ENCODE results near the gene SH3RF1.
"Not testable (repeated sequence)": the region's sequence is repeated elsewhere in the genome, so short reads cannot be mapped to it uniquely, and the experiment has no call there.

The SH3RF1 gene

DNA sequence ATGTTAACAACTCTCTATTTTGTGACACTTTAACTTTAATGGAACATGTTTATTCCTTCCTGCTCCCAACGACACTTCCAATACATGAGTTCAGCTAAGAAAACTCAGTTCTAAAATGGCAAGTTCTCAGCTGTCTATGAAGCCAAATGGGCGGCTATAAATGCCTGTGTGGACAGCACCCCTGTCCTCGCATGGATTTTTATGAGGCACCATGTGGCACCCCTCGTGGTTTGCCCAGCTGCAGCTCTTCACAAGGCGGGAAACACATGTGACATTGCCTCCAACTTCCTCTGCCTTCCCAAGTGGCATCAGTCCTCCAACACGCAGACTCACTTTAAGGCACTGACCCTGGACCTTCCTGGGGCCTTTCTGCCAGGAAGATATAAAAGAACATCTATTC lies 48.0 kb downstream of the SH3RF1 start:
- DNase-seq: no peak

DNA sequence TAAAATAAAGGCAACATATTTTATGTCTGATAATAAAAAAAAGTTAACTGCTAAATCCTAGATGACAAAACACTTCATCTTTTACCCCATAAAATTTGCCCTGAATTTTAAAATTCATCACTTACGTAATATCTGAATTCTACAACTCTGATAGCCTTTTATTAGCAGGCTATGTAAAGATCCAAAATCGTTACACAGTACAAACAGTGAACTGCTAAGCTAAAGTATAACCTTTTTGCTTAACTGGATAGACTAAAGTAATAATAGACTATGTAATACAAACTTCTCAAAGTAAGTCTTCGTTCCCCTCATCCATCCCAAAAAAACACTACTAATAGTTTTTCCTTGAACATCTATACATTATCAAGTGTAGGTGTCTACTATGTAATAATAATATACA lies 49.1 kb downstream of the SH3RF1 start:
- no peak for DNase-seq

DNA sequence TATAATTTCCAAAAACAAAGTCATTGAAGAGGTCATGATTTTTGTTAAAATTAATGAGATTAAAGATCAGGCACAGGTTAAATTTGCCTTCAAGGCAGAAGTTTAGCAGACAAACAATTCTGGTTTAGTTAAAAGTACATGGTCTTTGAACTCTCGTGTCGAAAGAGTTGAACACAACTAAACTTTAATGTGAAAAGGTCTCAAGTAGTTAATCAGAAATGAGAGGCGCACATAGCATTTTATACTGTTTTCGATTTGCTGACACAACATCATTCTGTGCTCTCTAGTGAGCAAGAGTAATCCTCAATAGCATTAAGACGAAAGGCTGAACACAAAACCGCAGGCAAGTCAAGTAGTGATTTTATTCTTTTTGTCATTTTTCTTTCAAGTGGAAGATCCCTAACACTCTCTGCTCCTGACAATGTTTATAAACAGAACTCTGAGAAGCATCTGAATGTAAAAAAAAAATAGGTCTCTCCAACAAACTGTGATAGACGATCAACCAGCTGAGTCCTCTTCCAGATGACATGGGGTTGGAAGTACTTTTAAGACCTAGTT lies 49.8 kb downstream of the SH3RF1 start:
- no peak for DNase-seq

DNA sequence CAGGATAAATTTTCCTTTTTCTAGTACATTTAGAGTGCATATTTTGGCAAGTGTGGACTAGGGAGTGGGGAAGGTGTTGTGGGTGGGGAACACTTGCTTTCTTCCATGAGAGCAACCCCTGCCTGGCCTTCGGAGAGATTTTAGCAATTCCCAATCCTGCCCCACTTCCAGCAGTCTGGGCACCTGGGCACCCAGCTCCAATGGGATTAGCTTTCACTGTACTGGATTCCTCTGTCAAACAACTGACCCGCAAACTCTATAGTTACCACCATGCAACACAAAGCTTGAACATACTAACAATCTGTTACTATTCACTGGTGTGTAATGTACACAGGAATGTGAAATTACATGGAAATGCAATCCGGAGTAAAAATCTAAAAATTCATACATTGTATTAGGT lies 50.3 kb downstream of the SH3RF1 start:
- DNase-seq: no peak

DNA sequence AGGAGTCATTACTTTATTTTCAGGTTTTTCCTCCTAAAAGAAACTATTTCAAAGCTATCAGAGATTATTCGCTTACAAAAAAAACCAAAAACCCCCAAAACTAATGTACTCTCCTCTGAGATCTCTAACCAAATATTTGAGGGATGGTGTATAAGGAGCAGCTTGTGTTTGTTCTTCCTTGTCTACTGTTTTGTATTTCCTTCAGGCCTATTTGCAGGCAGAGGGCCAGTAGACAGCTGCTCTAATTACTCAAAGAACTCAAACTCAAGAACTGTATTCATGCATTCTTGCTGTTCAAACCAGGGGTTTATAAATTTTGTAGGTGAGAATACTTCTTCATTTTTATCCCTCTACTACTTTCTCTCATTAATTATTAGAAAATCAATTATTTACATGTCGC lies 51.3 kb downstream of the SH3RF1 start:
- peak; percentile 51 for DNase-seq

DNA sequence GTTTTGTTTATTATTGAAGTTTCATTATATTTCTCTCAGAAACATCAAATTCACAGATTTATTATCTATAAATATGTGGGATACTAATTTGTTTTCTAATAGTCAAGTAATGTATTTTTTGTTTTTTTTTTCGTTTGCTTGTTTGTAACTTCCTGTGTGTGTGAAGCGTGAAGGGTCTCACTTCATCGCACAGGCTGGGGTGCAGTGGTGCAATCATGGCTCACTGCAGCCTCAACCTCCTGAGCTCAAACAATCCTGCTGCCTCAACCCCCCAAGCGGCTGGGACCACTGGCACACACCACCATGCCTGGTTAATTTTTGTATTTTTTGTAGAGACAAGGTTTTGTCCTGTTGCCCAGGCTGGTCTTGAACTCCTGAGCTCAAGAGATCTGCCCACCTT lies 55.1 kb downstream of the SH3RF1 start:
- no peak for DNase-seq

DNA sequence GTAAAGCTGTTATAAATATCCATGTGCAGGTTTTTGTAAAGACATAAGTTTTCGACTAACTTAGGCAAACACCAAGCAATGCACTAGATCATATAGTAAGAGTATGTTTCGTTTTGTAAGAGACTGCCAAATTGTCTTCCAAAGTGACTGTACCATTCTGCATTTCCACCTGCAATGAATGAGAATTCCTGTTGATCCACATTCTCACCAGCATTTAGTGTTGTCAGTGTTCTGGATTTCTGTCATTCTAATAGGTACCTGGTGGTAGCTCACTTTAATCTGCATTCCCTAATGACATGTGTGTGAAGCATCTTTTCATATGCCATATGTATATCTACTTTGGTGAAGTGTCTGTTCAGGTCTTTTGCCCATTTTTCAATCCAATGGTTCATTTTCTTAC lies 57.8 kb downstream of the SH3RF1 start:
- DNase-seq: no peak

DNA sequence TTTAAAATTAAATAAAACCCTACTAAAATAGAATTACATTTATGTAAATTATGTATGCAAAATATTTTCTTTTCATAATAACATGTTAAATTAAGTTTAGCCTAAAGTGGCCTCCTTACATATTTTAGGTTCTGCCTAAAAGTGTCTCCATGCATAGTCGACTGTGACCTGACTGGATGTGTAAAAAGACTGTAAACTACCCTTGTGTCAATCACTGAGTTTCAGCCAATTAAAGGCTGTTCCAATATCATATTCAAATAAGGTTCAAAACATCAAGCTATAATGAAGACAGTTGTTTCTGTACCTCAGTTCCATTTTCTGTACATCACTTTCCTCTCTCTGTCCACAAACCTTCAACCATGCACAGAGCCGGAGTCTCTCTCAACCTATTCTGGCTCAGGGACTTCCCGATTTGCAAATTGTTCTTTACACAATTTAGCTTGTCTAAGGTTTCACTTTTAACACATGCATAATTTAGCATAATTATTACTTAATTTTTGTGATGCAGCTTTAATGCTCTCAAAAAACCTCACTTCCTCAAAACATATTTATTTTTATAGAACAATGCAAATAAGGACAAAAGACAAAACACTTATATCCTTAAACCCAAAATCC lies 60.1 kb downstream of the SH3RF1 start:
- no peak for DNase-seq

DNA sequence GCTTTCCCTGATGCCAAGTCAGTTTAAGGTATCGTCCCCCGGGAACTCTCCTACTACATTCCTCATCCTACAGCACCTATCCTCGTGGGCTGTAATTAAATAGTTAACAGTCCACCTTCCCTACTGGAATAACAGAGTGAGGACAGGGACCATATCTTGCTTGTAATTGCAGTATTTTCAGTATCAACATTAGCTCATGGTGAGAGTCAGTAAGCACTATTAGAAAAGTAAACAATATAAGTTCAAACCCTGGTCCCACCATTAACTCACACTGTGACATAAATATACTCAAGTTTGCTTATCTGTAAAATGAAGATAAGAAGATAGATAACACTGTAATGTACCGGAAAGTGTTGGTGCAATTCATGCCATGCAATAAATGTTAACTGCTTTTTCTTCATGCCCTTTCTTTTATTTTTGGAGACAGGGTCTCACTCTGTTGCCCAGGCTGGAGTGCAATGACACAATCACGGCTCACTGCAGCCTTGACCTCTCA lies 61.3 kb downstream of the SH3RF1 start:
- DNase-seq: no peak

DNA sequence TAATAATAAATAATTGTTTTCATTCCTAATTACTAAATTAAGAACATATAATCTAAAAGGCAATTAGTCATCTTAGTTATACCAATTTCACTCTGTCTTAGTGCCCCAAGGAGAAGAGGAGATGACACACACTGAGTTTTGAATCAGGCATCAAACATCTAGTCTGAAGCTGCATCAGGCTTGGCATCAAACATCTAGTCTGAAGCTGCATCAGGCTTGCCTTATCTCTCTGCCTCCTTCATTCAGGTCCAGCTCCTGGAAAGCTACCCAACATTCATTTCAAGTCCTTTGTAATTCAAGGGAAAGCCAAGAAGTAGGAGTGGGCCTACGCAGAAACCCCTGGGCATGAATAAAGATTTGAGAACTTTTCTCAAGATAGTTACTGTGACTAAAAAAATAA lies 62.2 kb downstream of the SH3RF1 start:
- DNase-seq: no peak

DNA sequence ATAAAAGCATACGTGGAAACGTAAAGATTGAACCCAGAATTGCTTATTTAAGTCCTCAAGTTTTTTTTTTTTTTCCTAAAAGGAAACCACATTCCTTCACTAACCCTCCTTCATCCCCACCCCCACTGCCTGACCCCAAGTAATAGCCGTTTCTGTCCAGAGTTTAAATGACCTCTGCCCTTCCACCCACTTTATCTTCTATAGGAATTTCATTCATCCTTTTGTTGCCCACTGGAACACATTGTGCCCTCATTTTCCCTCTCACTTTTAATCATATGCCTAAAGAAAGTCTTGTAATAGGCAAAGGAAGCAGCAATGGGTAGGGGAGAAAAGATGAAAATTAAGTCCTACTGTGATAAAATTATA lies 62.7 kb downstream of the SH3RF1 start:
- no peak for DNase-seq

DNA sequence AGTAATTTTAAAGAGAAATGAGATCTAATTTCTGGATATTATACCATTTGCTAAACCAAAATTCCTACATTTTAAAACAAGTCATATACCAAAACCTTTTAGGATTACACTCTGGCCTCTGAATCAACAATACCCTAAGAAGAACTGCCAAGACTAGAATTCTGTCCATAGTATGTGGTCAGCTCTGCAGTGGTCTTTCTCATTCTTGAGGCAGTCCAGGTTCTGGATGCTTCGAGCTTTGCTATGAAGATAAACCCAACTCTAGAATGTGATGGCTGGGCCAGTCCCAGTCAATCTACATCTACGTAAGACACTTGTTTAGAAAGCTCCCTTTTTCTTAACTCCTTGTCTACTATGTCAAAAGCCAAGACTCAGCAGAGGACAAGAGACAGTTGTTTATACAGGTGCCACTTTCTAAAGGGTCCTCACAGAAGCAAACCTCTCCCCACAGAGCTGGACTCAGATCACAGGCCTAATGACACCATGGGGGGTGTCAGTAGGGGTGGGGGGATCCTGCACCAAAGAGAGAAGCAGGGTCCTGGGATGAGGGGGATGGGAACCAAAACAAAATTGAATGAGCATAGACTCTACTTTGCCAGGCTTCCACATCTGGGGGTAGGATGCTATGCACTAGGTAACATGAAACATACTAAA lies 63.2 kb downstream of the SH3RF1 start:
- no peak for DNase-seq

DNA sequence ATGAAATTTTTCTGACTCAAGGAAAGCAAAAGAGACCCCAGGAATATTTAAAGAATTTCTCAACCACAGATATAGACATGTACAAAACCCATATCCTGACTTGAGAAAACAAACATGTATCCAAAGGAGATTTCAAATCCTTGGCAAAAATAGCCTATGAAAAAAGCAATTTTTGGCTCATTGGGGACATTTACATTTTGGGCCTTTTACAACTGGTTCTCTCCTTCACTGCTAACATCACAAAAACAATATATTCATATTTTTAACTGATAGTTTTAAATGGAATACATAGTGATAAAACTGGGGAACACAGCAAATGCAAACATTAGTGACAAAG lies 65.0 kb downstream of the SH3RF1 start:
- DNase-seq: no peak

DNA sequence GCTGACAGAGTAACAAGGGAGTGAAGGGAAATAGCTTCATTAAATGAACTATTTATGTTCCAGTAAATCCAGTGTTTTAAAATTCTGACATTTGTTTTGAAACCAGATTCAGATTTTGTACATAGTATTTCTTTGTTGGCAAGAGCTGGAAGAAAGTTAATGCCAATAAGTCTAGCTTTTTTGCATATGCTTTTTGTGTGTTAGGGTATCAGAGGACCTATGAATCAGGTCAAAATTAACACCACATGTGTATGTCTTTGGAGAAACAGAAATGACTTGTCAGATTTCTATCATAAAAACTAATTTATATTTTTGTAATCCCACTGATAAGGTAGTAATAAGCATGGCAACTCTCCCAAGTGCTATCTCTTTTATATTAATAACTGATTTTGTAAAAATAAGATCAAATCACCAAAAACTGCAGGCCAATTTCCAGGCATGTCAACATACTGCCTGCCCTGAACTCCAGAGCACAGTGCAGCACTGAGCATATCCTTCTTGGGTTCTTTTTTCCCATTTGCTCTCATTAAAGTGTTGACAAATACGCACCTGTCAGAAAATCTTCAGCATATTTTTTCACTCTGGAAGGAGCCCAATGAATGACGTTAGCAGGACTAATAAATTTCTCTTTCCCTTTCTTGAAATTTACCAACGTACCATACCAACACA lies 65.5 kb downstream of the SH3RF1 start:
- DNase-seq: no peak

DNA sequence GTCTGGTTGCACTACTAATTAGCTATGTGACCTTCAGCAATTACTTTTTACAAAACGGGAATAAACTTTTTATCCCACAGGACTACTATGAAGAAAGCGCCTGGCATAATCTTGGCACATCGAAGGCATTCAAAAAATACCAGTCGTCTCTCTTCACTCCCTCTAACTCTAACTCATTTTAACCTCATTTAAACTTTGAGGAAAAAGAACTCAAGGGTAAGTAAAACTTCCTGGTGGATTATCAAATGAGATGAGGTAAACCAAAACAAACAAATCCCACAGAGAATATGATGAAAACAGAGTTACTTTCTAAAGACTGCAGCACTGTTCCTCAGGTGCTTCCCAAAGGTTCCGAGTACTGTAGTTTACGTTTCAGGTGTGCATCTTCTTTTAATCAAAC lies 66.9 kb downstream of the SH3RF1 start:
- DNase-seq: no peak

DNA sequence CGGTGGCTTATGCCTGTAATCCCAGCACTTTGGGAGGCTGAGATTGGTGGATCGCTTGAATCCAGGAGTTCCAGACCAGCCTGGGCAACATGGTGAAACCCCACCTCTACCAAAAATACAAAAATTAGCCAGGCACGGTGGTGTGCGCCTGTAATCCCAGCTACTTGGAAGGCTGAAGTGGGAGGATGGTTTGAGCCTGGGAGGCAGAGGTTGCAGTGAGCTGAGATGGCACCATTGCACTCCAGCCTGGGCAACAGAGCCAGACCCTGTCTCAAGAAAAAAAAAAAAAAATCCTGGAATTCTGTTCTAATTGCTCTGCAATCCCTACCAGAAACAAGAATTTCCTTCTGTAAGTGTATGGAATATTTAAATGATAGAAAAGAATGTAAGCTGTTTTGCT lies 67.5 kb downstream of the SH3RF1 start:
- DNase-seq: not testable (repeated sequence)

DNA sequence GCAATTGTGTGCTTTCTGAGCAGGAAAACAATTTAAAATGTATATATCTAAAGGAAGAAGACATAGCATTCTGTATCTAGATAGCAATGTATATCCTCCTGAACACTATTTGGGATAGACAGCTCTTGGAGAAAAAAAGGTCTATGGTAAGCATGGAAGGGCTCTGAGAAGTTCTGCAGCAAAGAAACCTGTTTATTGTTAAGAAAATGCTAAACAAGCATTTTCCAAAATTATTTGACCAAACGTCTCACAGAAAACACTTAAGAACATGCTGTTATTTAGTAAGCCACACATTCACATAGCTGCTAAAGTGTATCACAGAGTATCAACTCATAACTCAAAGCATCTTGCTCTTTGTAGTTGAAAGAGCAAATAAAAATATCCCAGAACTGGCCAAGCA lies 67.9 kb downstream of the SH3RF1 start:
- no peak for DNase-seq

DNA sequence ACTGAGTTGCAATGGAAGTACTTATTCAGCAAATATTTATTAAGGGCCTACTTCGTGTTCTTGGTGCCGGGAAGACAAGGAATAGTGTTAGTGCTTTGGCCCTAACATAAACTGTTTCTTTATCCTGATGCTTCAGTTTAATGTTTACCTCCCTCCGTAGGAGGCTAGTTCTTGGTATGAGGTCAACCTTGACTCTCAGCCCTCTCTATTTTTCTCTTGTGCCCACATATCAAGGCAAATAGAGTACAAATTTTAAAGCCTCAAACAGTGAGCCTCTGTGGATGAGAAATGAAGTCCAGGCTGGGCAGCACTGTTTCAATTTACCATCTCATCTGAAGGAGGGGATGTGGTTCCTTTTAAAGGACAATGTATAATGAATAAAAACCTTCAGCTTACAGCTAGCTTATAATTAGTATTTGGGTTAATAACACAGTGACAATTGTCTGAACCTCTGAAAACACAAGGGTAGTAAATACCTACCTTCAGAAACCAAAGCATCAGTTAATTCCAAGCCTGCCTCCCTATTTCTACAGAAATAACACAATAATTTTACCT lies 68.5 kb downstream of the SH3RF1 start:
- no peak for DNase-seq

DNA sequence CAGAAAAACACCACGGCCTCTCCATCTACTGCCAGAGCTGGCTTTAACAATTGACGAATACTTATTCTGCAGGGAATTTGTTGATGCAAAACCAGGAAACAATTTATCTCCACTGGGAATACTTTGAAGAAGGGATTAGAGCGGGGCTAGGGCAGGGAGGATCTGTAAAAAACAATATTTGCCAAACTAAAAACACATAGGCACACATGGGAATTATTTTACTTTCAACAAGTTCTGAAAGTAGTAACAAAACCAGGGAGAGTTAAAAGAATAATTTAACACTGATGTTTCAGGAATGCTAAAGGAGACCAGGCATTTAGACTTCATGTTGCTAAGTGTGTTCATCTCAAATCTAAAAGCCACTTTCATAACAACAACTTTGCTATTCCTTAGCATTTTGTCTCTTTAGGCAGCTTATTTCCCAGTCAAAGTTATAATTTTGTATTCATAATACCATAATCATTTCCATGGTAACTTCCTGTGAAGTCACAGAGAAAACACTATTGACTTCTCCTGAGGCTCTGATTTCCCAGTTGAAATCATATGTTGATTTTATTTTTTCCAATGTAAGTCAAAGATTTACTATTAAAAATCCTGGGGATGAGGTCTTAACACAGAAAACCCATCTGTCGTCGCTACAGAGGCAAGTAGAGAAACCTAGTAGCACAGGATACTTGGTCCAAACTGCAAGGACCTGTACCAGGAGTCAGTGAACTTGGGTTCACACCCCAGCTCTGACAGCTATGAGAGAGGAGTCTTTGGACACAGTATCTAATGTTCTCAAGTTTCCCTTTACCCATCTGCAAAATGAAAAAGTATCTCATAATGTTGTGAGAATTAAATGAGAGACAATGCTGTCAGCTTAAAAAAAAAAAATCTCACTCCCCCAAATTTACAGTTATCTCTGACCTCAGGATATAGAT lies 69.3 kb downstream of the SH3RF1 start:
- no peak for DNase-seq

DNA sequence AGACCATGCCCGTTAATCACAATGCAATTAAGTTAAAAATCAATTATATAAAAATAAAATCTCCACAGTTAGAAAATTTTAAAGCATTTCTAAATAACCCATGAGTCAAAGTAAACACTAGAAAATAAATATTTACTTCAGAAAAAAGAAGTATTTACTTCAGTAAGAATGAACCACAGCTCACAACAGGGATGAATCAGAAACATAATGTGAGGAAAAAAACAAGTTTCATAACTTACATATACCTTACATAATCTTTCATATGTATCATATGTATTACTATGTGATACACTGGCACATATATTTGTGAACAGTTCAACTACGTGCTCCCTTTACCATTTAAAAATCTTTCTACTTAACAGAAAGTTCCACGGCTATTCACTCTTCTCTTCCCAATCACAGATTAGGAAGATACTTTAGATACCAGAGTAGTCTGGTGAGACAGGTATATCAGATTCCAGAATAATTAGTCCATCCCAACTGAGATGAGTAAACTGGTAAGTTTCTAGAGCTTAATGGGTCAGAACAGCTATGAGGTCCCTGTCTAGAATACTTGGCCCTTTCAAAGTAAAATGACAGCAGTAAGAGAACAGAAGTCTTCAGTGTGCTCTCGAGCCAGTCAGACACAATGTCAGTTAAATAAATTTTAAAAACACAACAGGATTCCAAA lies 70.3 kb downstream of the SH3RF1 start:
- DNase-seq: no peak

DNA sequence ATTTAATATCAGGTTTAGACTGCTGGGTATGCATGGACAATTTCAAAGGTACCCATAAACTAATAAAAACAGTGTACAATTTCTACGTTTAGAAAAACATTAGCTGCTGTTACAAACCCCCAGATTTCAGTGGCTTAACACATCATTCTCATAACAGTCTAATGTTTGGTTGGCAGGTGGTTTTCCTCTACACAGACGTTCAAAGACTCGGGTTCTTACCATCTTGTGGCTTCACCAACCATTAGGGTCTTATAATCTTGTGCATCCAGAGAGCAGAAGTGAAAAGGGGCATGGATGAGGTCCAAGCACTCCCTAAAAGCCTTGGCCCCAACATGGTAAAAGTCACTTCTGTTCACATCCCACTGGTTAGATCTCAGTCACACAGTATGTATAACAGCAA lies 71.6 kb downstream of the SH3RF1 start:
- no peak for DNase-seq

DNA sequence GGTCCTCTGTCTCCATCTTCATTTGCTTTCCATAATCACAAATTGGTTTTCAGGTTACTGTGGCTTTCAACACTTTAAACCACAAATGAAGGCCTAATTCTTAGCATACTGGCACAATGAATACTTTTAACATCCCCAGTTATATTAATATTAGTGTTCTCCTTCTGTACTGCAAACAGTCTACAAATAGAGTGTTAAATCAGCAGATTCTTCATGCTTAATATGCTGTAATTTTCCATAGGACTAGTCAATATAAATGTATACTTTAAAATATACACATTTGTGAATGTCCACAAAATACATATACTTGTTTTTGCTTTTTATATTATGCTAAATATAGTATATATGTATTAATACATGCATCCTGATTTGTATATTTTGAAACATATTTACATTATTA lies 72.6 kb downstream of the SH3RF1 start:
- no peak for DNase-seq

Data from NCI-H2029 treated with DMSO at 0.1 percent for 48 hours (cell line).